NCI-H526 treated with DMSO at 0.1 percent for 48 hours (cell line): ENCODE measurements around the gene ASB6.

Experiments
- DNase-seq: peaks from one replicate; lab custom pipeline; 2025; lab: John Stamatoyannopoulos, UW

Gene ASB6

GRCh38 chr9:129641750-129642585 is at the start of gene ASB6:
TSS of gene ASB6 (minus strand) at chr9:129642151. CDS start at chr9:129641999, 152 bp downstream.
- DNase-seq: peak; percentile 64

DNA sequence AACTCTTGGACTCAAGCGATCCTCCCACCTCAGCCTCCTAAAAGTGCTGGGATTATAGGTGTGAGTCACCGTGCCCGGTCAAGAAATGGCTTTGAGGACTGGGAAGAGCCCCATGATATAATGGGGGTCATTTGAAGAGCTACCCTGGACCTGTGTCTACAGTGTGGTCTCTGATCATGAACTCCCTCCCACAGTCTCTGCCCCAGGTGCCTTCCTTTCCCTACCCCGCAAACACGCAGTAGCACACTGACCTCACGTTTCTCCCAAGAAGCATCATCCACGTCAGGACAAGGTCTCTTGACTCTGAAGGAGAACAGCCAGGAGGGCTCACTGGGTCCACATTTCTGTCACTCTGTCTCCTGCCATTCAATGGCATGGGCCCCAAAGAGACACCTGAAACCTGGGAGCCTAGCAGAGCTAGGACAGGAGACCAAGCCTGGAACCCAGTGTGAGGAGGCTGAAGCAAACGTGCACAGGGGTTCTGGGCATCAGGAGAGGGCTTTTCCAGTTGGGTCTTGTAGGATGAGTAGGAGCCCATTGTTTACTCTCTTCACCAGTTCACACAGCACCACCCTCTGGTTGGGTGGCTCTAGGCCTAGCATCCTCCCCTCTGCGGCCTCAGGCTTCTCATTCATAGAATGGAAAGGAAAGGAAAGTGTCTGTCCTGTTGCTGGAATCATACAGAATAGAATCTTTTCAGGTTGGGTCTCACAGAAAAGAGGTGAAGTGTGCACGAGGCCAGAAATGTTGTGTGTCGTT is 46.5 kb upstream of the ASB6 start:
- no peak for DNase-seq

DNA sequence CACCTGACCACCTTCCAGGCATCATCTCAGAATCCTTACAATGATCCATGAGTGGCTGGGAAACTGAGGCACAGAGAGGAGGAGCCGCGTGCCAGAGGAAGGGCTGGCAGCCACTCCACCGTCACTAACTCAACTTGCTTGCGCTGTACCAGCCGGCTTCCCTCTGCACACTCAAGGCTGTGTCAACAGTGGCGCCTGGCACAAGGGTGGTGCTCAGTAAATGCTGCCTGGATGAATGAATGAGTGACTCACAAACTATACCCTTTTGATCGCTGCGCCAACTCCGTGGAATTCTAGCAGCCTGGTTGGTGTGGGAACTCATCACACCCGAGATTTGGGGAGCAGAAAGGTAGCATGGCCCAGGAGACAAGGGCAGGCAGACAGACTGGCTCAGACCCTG is 45.4 kb upstream of the ASB6 start:
- no peak for DNase-seq

DNA sequence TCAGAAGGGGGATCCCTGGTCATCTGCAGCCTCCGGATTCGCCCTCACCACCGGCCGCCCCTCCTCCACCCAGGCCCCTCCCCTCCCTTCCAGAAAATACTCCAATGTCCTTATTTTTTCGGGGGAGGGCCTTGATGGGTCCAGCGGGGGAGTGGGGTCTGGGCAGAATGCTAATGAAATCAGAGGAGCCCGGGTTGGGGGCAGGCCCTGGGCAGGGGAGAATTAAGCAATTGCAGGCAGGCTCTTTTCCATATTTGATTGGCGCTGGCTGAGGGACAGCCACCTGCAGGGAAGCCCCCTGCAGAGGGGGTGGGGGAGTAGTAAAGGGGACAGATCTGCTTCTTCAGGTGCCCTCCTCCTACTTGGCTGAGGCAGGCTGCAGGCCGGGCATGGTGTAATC is 44.8 kb upstream of the ASB6 start:
- DNase-seq: no peak

- no peak for DNase-seq
Measured at GRCh38 chr9:129685933-129686259, 43.9 kb upstream of the ASB6 start.

- DNase-seq: no peak
Measured at GRCh38 chr9:129685220-129685932, 43.4 kb upstream of the ASB6 start.

DNA sequence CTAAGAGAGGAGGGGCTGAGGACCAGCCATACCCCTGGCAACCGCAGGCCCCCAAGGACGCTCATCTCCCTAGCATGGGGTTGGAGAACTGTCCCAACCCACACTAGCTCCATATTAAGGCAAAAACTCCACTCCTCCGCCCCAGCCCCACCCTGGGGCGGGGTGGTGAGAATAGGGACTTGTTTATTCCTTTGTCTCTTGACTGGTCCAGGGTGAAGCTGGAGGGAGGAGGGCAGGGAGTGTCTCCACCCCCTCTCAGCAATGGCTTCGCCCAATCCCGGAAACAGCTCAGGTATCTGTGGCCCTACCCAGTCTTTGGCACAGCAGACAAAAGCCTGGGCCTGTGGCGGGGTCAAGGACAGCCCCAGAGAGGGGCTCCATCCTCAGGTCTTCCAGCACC is 40.4 kb upstream of the ASB6 start:
- DNase-seq: no peak

GRCh38 chr9:129681924-129682323 is 40.0 kb upstream of the ASB6 start:
- no peak for DNase-seq

DNA sequence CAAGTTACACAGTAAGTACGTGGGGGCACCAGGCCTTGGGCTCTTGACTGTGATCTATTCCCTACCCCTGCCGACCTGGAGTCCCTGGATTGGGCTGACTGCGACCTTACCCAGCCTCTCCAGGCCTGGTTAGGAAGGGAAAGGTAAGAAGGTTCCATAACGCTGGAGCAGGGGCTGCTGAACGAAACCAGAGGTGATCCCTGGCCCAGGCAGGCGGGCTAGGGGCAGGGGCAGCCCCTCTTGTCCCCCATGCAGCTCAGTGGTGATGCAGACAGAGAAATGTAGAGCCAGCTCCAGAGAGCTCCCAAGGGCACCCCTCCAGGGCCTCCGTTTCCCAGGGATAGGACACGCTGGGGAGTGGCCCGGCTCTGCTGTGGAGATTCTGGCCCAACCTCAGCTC is 37.6 kb upstream of the ASB6 start:
- no peak for DNase-seq

DNA sequence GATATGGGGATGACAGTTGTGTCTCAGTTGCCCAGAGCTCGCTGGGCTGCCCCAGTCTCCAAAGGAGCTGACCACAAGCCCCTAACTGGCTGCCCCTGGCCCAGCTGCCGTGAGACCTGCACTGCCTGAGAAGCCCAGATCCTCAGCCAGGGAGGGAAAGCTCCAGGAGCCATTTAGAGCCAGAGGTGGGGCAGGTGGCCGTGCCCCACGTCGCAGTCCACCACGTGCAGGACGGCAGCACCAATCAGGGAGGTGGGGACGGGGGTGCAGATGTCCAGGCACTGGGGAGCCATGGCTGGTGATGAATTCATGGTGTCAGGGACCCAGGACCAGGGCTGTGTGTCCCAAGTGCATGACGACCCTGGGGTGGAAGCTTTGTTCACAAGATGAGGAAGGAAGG is 36.9 kb upstream of the ASB6 start:
- DNase-seq: no peak

DNA sequence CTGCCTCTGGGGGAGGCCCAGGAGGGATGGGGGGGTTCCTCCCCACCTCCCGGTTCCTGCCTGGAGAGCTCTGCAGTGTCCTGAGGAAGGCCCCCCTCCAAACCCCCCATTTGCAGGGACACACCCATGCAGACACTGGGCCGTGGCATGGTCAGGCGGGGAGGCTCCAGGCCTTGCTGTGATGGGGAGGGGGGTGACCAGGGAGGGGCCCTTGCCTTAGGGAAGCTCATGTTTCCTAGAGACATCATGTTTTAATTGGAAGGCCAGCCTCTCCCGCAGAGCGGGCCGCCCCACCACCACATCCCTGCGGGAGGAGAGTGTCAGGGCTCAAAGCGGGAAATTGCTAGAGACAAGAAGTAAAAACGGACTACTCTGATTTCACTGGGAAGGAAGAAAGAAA is 35.5 kb upstream of the ASB6 start:
- no peak for DNase-seq

DNA sequence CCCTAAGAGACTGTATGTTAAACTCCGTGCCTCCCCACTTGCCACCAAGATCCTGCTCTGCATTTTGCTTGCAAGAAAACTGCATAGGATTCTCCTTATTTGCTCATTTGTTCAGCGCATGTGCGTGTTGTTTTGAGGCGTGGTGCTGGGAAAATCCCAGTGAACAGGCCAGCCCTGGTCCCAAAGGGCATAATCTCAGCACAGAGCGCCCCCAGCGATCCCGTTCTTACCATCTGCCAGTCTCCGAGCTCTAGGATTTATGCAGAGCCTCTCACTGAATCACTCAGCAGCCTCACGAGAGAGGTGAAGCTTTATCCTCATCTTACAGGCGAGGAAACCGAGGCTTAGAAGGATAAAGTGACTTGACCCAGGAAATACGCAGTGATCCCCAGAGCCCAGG is 35.0 kb upstream of the ASB6 start:
- DNase-seq: no peak

GRCh38 chr9:129676287-129676686 is 34.3 kb upstream of the ASB6 start:
- no peak for DNase-seq

DNA sequence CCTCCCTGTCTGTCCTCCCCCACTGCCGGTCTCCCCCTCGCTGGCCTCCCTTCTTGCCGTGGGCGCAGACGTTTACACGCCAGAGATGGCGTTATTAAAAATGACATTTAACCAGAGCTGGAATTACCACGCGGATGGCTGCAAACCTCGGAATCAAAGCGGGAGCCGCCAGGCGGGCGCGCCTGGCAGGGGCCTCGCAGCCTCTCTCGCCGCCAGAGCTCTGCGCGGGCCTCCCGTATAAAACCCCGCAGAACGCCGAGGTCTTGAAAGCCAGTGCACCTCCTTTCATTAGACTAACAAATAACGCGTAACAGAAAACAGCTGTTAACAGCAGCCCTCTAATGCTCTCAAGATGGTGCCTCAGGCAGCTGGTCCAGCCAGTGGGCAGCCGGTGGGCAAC is 33.7 kb upstream of the ASB6 start:
- DNase-seq: peak; percentile 30

DNA sequence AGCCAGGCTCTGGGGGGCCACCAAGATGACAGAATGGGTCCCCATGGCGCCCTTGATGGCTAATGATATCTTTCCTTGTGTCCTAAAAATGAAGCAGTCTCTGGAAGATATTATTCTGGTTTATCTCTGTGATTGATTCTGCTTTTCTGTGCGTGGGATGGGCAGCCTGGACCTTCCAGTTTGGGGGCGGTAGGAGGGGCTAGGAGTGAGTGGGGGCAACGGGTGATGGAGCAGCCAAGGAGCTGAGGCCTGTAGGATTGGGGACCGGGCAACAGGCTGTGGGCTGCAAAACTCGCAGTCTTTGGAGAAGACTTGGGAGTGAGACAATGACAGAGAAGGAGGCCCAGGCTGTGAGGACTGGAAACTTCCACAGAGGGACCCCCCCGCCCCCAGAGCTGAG is 32.3 kb upstream of the ASB6 start:
- DNase-seq: no peak

- DNase-seq: no peak
Measured at GRCh38 chr9:129673602-129674001, 31.7 kb upstream of the ASB6 start.

- DNase-seq: no peak
Measured at GRCh38 chr9:129672702-129673101, 30.8 kb upstream of the ASB6 start.

GRCh38 chr9:129671519-129671918 is 29.6 kb upstream of the ASB6 start:
- DNase-seq: no peak

- no peak for DNase-seq
Measured at GRCh38 chr9:129671065-129671464, 29.1 kb upstream of the ASB6 start.

DNA sequence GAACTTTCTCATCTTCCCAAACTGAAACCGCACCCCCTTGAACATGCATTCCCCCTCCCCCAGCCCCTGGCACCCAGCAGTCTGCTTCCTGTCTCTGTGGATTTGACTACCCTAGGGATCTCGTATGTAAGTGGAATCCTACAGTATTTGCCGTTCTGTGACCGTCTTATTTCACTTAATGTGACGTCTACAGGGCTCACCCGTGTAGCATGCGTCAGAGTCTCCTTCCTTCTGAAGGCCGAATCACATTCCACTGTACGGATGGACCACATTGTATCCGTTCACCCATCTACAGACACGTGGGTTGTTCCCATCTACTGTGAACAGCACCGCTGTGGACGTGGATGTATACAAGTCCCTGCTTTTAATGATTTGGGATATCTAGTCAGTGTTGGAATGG is 28.0 kb upstream of the ASB6 start:
- DNase-seq: no peak

DNA sequence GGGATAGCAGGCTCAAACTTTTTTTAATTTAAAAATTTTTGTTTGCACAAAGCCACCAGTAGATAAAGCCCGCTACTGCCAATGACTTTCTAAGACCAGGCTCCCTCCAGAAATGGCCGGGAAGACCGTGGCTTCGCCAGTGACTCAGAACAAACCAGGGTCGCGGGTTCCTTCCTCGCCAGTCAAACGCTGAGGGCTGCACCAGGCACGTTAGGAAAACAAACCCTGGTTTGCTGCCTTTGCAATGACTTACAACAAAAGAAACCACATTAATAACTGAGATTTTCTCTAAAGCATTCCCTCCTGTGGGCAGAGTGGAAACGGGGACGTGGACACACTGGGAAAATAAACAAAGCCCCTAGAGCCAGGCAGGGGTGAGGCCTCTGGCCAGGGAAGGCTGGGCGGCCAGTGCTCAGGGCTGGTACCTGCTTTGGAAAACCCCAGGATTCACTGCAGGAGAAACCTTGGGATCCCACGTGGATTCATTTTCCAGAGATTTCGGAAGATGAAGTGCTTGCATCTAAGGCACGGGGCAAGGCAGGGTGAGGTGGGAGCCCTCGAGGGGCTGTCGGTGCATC is 27.3 kb upstream of the ASB6 start:
- DNase-seq: no peak

- no peak for DNase-seq
Measured at GRCh38 chr9:129667850-129668249, 25.9 kb upstream of the ASB6 start.

GRCh38 chr9:129667378-129667777 is 25.4 kb upstream of the ASB6 start:
- no peak for DNase-seq
